HepG2 (cell line): Measurements from ENCODE around the gene FAM76A. TPM values are rescaled to one million over a fixed set of nuclear protein-coding genes. Genes with fewer than 3 reads are reported as not detected.

Source experiments
- ATAC-seq: fragments of 200-7000 bp; cut with Tn5 transposase; 3 replicates; pipeline ENCODE4 v1.9.1; 2020; ENCODE audit warnings: mild to moderate bottlenecking, moderate library complexity
- BruUV-seq: library from RNA; stranded (reverse); fragments of 400-500 nt; replicated peaks from 2 replicates; lab custom pipeline; 2021; lab: Mats Ljungman, UMichigan
- CTCF ChIA-PET: fragments of 300-600 bp; formaldehyde crosslinking; extraction: SDS; loops from one replicate; lab custom pipeline; 2021; ENCODE audit warnings: low total read pairs, inconsistent platforms, low intra/inter-chr PET ratio; lab: Yijun Ruan, JAX
- POLR2A ChIA-PET: fragments of 350-600 bp; sonication (Branson Sonifier 250); formaldehyde crosslinking; loops from one replicate; lab custom pipeline; 2020; ENCODE audit warnings: antibody characterized with exemption, inconsistent platforms; lab: Yijun Ruan, JAX
- DNase-seq: peaks from one replicate; pipeline ENCODE4 v3.0.0-alpha.2; 2015; ENCODE audit warnings: low spot score
- FAIRE-seq: peaks from 3 replicates; lab custom pipeline; 2011; peaks lifted over from hg19 to GRCh38; lab: Jason Lieb, UNC
- H2AFZ ChIP-seq: one replicate; pipeline ENCODE4 v1.6.1; 2011; ENCODE audit warnings: low read length, inconsistent platforms
- H3K27ac ChIP-seq: fragments of 300-600 bp; 3 replicates; pipeline ENCODE4 v1.8.0; 2011; ENCODE audit warnings: mixed run types, mild to moderate bottlenecking, mixed read lengths, low read length, inconsistent platforms; ENCODE audit not compliant: insufficient read depth; ENCODE audit errors: extremely low read length
- H3K27me3 ChIP-seq, 2 experiments: fragments of 200-600 bp in 1 of 2; 2 replicates in 1 of 2; 3 replicates in 1 of 2; pipeline versions ENCODE4 v1.6.0 to v1.8.0; 2011; ENCODE audit warnings: low read length in 2 of 2, mild to moderate bottlenecking in 2 of 2, moderate library complexity in 2 of 2, inconsistent platforms in 1 of 2; ENCODE audit not compliant: insufficient read depth in 2 of 2, control insufficient read depth in 1 of 2
- H3K36me3 ChIP-seq, 2 experiments: fragments of 200-600 bp in 1 of 2; replicated peaks in 1 of 2; 2 replicates in 1 of 2; 3 replicates in 1 of 2; pipeline versions ENCODE4 v1.5.1 to v1.8.0; 2011; ENCODE audit warnings: low read length in 2 of 2, inconsistent platforms in 1 of 2; ENCODE audit not compliant: insufficient read depth in 2 of 2, control insufficient read depth in 1 of 2
- H3K4me1 ChIP-seq: 2 replicates; pipeline ENCODE4 v1.5.1; 2012; ENCODE audit warnings: low read length, inconsistent platforms; ENCODE audit not compliant: insufficient read depth
- H3K4me2 ChIP-seq: 2 replicates; pipeline ENCODE4 v1.6.0; 2011; ENCODE audit warnings: low read depth, low read length, inconsistent platforms
- H3K4me3 ChIP-seq, 3 experiments: fragments of 200-600 bp in 1 of 3; sonication (generic), shearing (Covaris generic) in 1 of 3; replicated peaks in 1 of 3; 2 replicates each; pipeline ENCODE4 v1.5.1; 2011 to 2016; ENCODE audit warnings: low read length in 3 of 3, inconsistent platforms in 2 of 3, low read depth in 2 of 3, mild to moderate bottlenecking in 2 of 3, control low read depth in 1 of 3, mixed read lengths in 1 of 3; ENCODE audit not compliant: insufficient read depth in 1 of 3
- H3K79me2 ChIP-seq: one replicate; pipeline ENCODE4 v1.6.1; 2011; ENCODE audit warnings: low read length, inconsistent platforms; ENCODE audit not compliant: insufficient read depth
- H3K9ac ChIP-seq: 2 replicates; pipeline ENCODE4 v1.6.0; 2011; ENCODE audit warnings: mild to moderate bottlenecking, low read depth, low read length, inconsistent platforms; ENCODE audit not compliant: insufficient read depth
- H3K9me3 ChIP-seq: 2 replicates; pipeline ENCODE4 v1.5.1; 2012; ENCODE audit warnings: mild to moderate bottlenecking, low read length
- H4K20me1 ChIP-seq: 2 replicates; pipeline ENCODE4 v1.6.0; 2011; ENCODE audit warnings: inconsistent platforms, mild to moderate bottlenecking, low read length, moderate library complexity; ENCODE audit not compliant: insufficient read depth
- HNF4G ChIP-seq, 2 experiments: sonication (generic) in 1 of 2; formaldehyde crosslinking in 1 of 2; IDR thresholded peaks; 2 replicates each; pipeline versions ENCODE4 v1.4.0 to v1.6.1; 2011 to 2020; ENCODE audit warnings: borderline replicate concordance in 2 of 2, low read depth in 2 of 2, mild to moderate bottlenecking in 2 of 2, low read length in 1 of 2, missing genetic modification reagents in 1 of 2, moderate library complexity in 1 of 2
- TCF12 ChIP-seq, 2 experiments: fragments of 450-650 bp in 1 of 2; sonication (generic) in 1 of 2; formaldehyde crosslinking in 1 of 2; IDR thresholded peaks; 2 replicates each; pipeline versions ENCODE4 v1.6.1 to v1.8.0; 2017 to 2022; ENCODE audit warnings: antibody characterized with exemption in 1 of 2, mild to moderate bottlenecking in 1 of 2, missing genetic modification reagents in 1 of 2, moderate library complexity in 1 of 2
- ZNF121 ChIP-seq: sonication (generic); formaldehyde crosslinking; IDR thresholded peaks from 2 replicates; pipeline ENCODE4 v1.5.0; 2020; ENCODE audit warnings: mild to moderate bottlenecking, missing genetic modification reagents
- ZNF570 ChIP-seq: sonication (generic); formaldehyde crosslinking; IDR thresholded peaks from 2 replicates; pipeline ENCODE4 v1.4.0; 2020; ENCODE audit warnings: mild to moderate bottlenecking, missing genetic modification reagents, borderline replicate concordance
- ZNF839 ChIP-seq: sonication (generic); formaldehyde crosslinking; IDR thresholded peaks from 2 replicates; pipeline ENCODE4 v1.4.0; 2020; ENCODE audit warnings: missing genetic modification reagents, mild to moderate bottlenecking, borderline replicate concordance
- WGBS: methylation state at CpG from one replicate; pipeline ENCODE4 v1.1.6; 2017; ENCODE audit warnings: low lambda C conversion rate; 5-methylcytosine and 5-hydroxymethylcytosine counted together
- in situ Hi-C: cut with HindIII; loops from 2 replicates; pipeline ENCODE4 v1.10.0; 2017; ENCODE audit warnings: low pct_unique_long_range_greater_than_20kb; ENCODE audit not compliant: extremely low pct_ligation_motif_present
- intact Hi-C: fragments of 100-400 bp; cut with micrococcal nuclease; formaldehyde crosslinking; loops from one replicate; pipeline ENCODE4 v1.10.0; 2022; ENCODE audit not compliant: unreplicated experiment
- polyA plus RNA-seq, 8 experiments: library from polyadenylated mRNA; depleted of rRNA in 3 of 8; stranded (reverse) in 7 of 8; unstranded in 1 of 8; fragments of >200 nt; fragmentation: Illumina TruSeq in 4 of 8; extraction: Trizol in 4 of 8; gene quantifications; 2 replicates each; pipeline versions ENCODE4 v1.2.1 to v1.2.3, GENCODE V29; 2011 to 2016; ENCODE audit warnings: low read depth in 4 of 8, missing spikeins in 1 of 8, mixed read lengths in 1 of 8; ENCODE audit not compliant: insufficient read depth in 1 of 8
- total RNA-seq, 5 experiments: library from RNA; depleted of rRNA; stranded (reverse); fragments of >200 nt; fragmentation: Illumina TruSeq; extraction: Trizol; gene quantifications; 2 replicates each; pipeline ENCODE4 v1.2.3, GENCODE V29; 2016; ENCODE audit warnings: low read depth in 1 of 5
- TF ChIP-seq, protein P1 (sequence below): fragments of 450-650 bp; IDR thresholded peaks from 2 replicates; pipeline ENCODE4 v1.6.1; 2016
- TF ChIP-seq, protein P2 (sequence below): sonication (generic); formaldehyde crosslinking; IDR thresholded peaks from 2 replicates; pipeline ENCODE4 v1.5.0; 2020; ENCODE audit warnings: mild to moderate bottlenecking, missing genetic modification reagents

Gene FAM76A
- total and polyA plus RNA-seq, 2 of the 13 experiments (the other 11 are each of a cell fraction or from before 2014, with no cell fraction given) = 4.2 to 15.7 TPM

- 30% methylated on average over 2 of the region's 2 CpGs for WGBS
- POLR2A ChIA-PET = no interaction called here
- no peak for DNase-seq
- TF ChIP-seq ZNF570 (CRISPR knock-in tag) (no peak), ZNF839 (no peak), TCF12 (IDR thresholded peaks at IDR 0.05) (no peak), TCF12 (CRISPR knock-in tag; IDR thresholded peaks at IDR 0.05) (no peak), ZNF121 (CRISPR knock-in tag) (no peak), HNF4G (IDR thresholded peaks at IDR 0.05; ENCODE audit: borderline replicate concordance, low read depth, low read length) (no peak), HNF4G (CRISPR knock-in tag; IDR thresholded peaks at IDR 0.05; ENCODE audit: borderline replicate concordance, low read depth) (no peak)
- TF ChIP-seq, protein P1, sequence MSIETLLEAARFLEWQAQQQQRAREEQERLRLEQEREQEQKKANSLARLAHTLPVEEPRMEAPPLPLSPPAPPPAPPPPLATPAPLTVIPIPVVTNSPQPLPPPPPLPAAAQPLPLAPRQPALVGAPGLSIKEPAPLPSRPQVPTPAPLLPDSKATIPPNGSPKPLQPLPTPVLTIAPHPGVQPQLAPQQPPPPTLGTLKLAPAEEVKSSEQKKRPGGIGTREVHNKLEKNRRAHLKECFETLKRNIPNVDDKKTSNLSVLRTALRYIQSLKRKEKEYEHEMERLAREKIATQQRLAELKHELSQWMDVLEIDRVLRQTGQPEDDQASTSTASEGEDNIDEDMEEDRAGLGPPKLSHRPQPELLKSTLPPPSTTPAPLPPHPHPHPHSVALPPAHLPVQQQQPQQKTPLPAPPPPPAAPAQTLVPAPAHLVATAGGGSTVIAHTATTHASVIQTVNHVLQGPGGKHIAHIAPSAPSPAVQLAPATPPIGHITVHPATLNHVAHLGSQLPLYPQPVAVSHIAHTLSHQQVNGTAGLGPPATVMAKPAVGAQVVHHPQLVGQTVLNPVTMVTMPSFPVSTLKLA = no peak
- TF ChIP-seq, protein P2, sequence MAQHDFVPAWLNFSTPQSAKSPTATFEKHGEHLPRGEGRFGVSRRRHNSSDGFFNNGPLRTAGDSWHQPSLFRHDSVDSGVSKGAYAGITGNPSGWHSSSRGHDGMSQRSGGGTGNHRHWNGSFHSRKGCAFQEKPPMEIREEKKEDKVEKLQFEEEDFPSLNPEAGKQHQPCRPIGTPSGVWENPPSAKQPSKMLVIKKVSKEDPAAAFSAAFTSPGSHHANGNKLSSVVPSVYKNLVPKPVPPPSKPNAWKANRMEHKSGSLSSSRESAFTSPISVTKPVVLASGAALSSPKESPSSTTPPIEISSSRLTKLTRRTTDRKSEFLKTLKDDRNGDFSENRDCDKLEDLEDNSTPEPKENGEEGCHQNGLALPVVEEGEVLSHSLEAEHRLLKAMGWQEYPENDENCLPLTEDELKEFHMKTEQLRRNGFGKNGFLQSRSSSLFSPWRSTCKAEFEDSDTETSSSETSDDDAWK (CRISPR knock-in tag) = no peak
- TF ChIP-seq, all 625 proteins: peak for 0
- Histone ChIP-seq H3K4me2 (no peak overlapping the region), H2AFZ (no peak overlapping the region), H3K36me3 (no peaks in the 10 kb centered on the region), H3K27me3 (no peaks in the 10 kb centered on the region), H3K9me3 (peaks cover 10% of the 10 kb centered on the region), H3K4me1 (0 out of 2 replicates have a peak, but pooled peaks cover 5% of the 10 kb centered on the region), H3K27ac (no peak overlapping the region), H3K9ac (no peak overlapping the region), H3K79me2 (no peaks in the 10 kb centered on the region), H3K4me3 (no peak overlapping the region), H4K20me1 (no peaks in the 10 kb centered on the region)
- CTCF ChIA-PET = no interaction called here
- BruUV-seq = no TSS peak
- in situ Hi-C loops (no loop called here), intact Hi-C loops (no loop called here)
- FAIRE-seq = no peak
- no peak for ATAC-seq
Observed at GRCh38 chr1:27705545-27705944, 20.2 kb upstream of the FAM76A start.
